GM21529 (cell line): ENCODE measurements around the gene DLG2.
"Not testable (repeated sequence)": the region's sequence is repeated elsewhere in the genome, so short reads cannot be mapped to it uniquely, and the experiment has no call there.

Experiments
- ATAC-seq: cut with Tn5 transposase; IDR thresholded peaks from one replicate; pipeline ENCODE4 v1.9.1; 2021; ENCODE audit not compliant: unreplicated experiment

Gene DLG2

DNA sequence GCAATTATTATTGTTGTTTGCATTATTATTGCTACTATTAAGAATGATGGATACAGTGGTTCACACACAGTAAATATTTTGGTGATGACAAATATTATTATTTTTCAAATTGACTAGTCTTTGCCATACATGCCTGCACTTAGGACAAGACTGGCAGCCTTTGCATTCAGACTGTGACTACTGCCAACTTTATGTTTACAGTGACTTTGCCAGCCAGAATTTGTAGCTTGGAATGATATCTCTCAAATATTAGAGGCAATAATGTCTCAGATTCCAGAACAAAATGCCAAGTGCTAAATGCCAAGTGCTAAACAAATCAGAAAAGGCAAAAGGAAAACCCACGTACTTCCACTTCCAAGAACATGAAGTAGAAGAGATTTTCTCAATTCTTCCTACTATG is 823.1 kb downstream of the DLG2 start:
- ATAC-seq = no peak

DNA sequence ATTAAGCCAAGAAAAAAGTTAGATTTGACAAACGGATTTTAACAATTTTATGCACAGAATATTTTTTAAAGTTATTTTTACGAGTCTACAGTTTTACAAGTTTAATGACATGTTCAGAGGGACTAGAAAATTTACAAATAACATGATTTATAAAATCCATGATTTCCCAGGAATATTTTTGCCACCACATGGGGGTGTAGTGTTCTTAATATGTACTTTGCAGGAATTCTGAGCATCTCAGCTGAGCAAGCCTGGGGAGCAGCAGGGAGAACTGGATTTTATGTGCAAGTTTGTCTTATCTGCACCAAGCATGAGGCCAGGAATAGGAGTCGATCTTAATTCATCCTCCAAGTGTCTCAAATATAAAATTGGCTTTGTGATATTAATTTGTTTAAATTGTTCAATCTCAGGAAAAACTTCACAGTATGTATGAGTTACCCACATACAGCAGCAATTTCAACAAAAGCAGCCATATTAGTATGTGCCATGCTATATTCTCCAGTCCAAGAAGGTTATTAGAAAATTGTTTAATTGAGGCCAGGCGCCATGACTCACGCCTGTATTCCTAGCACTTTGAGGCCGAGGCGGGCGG is 826.3 kb downstream of the DLG2 start:
- no peak for ATAC-seq

DNA sequence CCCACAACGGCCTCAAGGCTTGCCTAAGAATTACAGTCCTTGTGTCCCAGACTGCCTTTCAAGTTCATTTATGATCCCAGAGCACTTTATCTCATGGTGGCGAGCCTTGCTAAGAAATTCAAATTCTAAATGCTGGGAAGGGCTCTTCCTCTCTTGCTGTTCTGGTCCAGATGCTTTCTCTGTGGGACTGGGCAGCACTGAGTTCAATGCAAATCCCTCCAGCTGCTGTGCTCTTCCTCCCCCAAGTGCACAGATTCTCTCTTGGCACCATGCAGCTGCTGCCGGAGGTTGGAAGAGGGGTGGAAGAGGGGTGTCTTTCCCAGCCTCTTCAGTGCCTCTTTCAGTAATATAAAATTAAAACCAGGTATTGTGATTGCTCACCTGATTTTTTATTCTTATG is 828.0 kb downstream of the DLG2 start:
- ATAC-seq = no peak

DNA sequence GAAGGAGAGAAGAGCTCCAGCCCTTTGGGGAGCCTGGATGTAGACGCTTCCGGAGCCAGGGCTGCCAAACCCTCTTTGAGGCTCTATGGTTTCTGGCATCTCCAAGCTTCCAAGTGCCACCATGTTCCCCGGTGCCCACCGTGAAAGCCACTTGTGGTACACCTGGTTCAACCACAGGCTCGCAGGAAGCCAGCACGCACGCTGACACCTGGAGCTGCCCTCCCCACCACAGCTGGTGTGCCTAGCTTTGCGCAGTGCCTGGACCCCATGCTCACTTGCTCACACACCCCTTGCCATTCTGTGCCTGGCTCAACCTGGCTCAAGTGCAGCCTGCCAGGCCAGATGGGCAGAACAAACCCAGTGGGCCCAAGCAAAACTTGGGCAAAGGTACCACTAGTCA is 831.4 kb downstream of the DLG2 start:
- ATAC-seq = no peak

DNA sequence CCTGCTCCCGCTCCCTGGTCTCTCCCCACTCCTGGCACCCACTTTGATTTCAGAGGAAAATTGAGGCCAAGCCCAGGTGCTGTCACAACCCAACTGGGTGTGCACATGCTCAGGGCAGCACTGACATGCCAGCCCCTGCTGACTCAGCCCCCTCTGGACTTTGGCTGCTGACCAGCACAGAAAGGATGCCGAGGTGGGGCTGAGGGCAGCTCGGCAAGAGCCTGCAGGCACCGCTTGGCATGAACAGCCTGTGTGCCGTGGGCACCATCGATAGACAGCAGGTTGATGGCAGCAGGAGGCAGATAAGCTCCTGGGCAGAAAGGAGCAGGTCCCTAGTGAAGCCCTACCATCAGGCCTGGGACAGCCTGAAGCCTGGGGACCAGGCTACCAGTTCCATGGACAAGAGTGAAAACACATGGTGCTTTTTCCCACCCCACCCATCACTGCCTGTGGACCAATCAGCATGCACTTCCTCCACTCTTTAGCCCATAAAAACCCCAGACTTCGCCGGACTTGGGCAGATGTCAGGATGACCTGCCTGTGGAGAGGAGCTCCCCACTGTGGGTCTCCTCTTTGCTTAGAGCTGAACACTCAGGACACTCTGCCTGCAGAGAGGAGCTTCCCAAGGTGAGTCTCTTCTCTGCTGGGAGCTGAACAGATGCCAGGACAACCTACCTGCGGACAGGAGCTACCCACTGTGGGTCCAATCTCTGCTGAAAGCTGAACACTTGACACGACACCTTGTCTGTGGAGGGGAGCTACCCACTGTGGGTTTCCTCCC is 832.3 kb downstream of the DLG2 start:
- no peak for ATAC-seq

DNA sequence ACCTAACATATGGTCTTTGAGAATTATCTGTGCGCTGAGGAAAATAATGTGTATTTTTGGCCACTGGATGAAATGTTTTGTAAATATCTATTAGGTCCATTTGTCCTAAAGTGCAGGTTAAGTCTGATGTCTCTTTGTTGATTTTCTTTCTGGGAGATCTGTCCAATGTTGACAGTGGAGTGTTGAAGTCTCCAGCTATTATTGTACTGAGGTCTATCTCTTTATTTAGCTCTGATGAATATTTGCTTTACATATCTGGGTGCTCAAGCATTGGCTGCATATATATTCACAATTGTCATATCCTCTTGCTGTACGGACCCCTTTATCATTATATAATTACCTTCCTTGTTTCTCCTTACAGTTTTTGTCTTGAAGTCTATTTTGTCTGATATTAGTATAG is 833.8 kb downstream of the DLG2 start:
- no peak for ATAC-seq

DNA sequence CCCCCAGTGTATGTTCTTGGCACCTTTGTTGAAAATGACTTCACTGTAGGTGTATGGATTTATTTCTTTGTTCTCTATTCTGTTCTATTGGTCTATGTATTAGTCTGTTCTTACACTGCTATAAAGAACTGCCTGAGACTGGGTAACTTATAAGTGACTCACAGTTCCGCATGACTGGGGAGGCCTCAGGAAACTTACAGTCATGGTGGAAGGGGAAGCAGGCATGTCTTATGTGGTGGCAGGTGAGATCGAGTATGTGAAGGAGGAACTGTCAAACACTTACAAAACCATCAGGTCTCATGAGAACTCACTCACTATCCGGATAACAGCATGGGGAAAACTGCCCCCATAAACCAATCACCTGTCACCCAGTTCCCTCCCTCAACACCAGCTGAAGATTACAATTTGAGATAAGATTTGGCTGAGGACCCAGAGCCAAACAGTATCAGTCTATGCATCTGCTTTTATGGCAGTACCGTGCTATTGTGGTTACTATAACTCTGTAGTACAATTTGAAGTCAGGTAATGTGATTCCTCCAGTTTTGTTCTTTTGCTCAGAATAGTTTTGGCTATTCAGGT is 836.2 kb downstream of the DLG2 start:
- no peak for ATAC-seq

DNA sequence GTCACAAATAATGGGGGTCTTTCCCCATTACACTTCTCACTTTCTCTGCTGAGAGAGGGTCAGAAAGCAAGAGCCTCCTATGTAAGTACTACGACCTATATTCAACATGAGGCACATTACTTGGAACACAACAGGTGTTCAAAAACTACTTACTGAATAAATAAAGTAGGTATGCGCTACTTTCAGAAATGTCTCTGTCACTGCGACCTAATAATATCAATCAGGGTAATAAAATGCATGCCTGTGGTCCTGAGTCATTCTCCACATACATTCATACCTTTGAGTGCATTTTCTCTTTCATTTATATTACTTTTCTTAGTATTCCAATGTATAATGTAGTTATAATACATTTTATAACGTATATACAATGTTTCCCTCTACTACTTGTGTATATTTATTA is 838.9 kb downstream of the DLG2 start:
- ATAC-seq = no peak

DNA sequence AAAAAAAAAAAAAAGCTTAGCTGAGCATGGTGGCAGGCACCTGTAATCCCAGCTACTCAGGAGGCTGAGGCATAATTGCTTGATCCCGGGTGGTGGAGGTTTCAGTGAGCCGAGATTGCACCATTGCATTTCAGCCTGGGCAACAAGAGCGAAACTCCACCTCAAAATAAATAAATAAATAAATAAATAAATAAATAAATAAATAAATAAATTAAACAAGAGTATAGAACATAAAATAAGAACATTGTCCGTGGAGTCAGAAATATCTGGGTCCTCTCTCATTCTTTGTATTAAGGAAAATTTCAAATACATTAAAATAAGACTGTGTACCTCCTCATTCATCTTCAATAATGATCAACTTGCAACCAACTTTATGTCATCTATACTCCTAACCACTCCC is 843.0 kb downstream of the DLG2 start:
- ATAC-seq = not testable (repeated sequence)

DNA sequence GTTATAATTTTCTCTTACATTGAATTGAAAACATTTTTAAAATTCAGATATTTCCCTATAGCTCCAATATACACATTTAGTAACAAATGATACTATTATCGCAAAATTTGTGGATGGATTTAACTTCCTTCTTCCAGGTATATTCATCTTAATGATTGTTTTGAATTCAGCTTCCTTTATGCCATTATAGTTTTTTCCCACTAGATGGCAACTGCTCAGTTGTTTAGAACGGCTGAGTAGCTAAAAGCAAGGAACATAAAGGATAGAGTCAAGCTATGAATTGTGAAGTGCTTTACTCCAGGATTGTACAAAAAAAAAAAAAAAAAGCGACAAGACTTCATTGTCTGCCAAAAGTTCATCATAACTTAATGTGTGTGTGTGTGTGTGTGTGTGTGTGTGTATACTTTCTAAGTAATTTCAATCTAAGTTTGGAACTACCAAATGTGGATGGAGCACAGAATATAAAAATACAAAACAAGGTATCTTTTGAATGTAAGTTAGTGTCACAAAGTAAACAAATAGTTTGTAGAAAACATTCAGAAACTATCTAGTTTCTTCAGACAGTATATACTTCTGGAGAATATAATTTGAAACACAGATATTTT is 846.4 kb downstream of the DLG2 start:
- ATAC-seq = no peak

DNA sequence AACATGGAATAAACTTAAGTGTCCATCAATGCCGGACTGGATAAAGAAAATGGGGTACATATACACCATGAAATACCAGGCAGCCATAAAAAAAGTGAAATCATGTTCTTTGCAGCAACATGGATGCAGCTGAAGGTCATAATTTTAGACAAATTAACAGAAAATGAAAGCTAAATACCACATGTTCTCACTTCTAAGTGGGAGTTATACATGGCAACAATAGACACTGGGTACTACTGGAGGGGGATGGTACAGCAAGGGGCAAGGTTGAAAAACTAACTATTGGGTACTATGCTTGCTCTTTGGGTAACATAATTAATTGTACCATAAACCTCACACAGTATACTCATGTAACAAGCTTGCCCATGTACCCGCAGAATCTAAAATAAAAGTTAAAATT is 851.6 kb downstream of the DLG2 start:
- ATAC-seq = no peak

DNA sequence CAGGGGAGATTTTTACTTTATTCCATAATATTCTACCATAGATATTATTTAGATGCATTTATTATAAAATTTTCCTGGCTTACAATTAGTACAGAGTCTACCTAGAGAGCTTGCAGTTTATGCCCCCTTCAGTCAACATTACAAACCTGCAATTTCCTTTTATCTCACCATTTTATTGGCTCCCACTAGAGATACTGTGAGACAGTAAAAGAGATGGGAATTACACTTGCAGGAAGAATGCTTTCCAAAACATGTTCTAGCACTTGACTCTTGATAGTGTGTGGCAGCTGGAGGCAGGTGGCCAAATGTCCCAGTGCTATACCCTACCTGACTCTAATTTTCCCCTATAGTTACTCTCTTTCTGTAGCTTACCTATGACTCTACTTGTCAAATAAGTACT is 863.2 kb downstream of the DLG2 start:
- ATAC-seq = no peak

DNA sequence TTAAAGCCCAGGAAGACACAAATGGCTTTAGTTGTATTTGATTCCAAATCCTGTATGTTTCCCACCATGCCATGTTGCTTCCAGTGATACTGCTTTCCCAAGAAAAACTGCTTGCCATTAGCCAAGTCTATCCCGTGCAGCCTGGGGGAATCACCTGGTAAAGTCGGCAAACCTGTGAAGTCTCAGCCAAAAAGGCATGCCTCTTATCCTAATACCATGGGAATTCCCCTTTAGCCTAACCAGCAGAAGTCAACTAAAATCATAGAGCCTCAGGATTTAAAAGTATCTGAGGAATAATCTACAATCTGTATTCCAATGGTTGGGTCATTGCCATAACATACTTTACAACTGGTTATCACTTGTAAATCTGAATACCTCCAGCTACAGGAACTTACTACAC is 869.4 kb downstream of the DLG2 start:
- ATAC-seq = no peak

DNA sequence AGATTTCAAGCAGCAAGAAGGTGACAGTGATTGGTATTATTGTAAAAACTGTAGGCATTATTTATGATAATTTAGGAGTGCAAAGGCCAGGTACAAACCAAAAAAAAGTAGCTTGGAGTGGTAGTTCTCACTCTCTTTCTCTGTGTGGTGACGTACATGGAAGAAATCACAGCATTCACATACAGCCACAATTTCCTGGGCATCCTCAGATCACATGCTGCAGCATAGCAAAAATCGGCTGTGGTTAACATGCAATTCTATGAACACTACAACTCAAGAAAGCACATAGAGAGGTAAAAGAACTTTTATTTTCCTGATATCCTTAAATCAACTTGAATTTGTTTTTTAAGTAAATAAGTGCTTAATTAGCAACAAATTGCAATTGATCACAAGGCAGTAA is 875.8 kb downstream of the DLG2 start:
- ATAC-seq = no peak

DNA sequence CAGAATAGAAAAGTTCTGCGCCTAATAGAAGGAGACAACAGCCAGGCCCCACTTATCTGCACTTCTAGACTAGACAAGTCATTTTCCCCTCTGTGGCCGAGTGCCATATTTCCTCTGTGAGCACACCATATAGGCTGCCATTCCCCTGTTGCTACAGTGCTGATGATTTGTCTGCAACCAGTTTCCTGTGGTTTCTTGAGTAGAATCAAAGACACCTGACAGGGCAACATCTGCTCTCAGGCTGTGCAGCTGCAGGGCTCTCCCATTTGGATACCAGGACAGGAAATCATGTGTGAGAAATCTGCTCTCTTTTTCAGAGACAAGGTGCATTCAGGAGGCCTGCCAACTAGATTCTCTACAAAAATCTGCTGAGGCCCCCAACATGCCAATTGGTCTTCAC is 879.3 kb downstream of the DLG2 start:
- ATAC-seq = no peak

DNA sequence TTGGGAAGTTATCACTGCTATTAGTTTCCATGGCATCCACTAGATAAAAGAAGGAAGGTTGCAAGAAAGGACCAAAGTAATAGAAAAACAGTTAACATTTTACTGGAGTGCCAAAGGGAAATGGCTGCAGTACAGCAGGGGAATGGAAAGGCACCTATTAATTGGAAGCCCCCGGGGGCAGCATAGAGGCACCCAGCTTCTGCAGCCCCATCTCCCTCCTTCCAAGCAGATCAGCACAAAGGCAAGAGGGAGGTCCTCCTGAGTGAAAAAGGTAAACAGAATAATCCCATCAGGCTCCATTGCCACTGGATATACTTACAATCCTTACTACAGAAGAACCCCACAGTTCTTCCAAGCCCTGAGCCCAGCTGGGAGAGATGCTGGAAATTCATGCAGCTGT is 887.1 kb downstream of the DLG2 start:
- ATAC-seq = no peak

DNA sequence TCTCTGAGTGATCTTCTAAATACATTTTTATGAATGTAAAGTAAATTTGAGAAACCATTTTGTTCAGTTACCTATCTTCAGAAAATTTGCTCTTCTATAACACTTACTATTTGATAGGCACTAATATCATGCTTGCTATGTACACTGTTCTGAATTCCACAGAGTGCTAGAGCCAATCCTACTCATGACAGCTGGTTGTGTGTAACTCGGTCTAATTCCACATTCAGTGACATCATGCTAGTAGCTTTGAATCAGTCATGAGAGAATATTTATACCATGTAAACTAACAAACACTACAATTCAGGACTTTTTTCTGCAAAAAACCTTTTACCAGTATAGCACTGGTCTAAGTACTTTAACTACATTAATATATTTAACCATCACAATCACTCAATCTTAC is 902.9 kb downstream of the DLG2 start:
- no peak for ATAC-seq

DNA sequence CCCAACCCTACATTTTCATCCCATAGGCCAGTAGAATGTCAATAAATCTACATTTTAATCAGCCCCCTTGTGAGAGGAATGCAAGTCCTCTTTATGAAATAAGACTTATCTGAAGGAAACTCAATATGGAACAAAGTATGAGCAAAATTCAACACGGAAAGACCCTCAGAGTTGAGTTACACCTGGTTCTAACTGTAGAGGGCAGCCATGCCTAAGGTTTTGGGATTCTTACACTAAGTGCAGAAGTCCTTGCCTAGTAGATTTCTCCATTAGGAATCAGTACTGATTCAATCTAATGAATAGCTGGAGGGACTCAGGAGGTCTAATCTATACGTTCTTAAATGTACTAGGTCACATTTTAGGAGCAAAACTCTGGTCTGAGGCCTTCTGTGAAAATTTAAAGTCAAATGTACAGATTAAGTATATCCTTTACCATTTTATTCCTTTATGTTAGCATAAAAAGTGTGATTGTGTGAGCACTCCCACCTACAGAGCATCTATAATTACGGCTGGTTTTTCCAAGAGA is 904.5 kb downstream of the DLG2 start:
- no peak for ATAC-seq

DNA sequence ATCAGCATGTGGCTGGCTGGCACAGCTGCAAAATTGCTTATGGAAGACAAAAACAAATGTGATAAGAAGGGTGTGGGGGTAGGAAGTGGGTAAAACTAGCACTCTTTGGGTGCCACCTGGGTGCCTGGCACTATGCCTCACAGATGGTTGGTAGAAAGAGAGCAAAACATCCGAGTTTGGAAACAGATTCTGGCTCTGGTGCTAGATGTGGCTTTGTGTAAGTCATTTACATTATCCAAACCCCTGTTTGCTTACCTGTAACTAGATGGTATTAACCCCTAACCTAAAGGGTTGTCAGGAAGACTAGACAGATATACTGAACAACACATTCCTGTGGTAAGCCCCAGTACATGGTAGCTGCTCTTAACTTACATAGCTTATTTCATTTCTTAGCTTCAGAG is 905.6 kb downstream of the DLG2 start:
- no peak for ATAC-seq

DNA sequence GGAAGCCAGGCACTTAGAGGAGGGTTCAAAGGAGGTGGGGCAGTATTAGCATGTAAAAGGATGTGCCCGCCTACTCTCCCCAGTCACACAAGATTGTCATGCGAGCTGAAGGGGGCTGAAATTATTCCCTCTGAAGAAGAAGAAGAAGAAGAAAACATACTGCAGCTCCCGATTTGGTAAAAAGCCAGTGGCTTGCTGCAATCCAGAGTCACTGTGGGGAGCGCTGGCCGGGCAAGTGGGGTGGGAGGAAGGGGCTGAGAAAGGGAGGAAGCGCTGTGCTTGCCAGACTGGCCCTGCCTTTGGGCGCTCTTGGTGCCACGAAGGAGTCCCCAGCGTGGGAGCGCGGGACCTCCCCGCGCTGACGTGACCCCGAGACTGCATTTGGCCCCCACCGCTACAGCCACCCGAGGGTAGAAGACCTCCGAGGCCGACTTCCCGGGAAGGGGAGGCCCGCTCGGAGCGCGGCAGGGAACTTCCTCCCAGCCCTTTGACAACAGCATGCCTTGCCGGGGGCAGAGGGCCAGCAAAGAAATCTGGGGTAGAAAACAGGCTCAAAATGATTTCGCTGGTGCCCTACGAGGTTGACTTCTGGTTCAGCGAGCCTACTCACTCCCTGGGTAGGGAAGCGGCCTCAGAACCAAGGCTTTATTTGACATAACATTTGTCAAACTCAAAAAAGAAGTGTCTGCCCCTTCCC is 906.3 kb downstream of the DLG2 start:
- ATAC-seq = no peak

DNA sequence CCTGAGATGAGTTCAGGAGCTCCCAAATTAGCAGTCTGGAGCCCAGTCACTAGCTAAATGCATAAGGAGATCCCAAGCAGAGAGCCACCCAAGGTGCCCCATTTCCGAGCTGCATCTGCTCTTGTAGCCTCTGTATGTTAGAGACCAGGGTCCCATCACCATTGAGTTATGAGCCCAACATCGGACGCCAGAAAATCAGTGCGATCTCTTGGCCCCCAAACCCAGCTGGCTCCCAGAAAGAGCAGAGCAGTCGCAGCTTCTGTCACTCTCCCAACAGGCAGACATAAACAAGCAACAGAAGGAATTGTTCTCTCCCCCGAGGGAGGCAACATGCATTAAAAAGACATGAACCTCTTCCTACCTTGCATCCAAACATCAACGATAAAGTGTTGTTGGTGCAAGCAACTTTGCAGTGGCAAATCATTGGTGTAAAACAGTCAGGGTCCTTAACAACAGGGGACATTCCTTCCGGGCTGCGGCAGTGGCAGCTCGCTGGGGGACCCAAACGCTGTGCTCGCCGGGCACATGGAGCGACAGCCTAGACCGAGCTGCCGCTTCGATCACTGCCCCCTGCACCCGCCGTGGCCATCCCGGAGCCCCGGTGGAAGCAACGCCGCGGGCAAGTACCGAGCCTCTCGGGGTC is 907.1 kb downstream of the DLG2 start:
- no peak for ATAC-seq
